Panc1 (cell line): Measurements from ENCODE around the gene TMEM271. TPM values are rescaled to one million over a fixed set of nuclear protein-coding genes. Genes with fewer than 3 reads are reported as not detected.

Experiments used
- ATAC-seq: fragments of 200-7000 bp; cut with Tn5 transposase; 2 replicates; pipeline ENCODE4 v1.9.1; 2020; ENCODE audit warnings: mild to moderate bottlenecking, moderate library complexity
- BruUV-seq: library from RNA; stranded (reverse); fragments of 400-500 nt; replicated peaks from 2 replicates; lab custom pipeline; 2021; lab: Mats Ljungman, UMichigan
- CTCF ChIA-PET: fragments of 300-600 bp; sonication (Branson Sonifier 250); formaldehyde crosslinking; loops from one replicate; lab custom pipeline; 2022; ENCODE audit warnings: antibody characterized with exemption; lab: Charles Lee
- POLR2A ChIA-PET: fragments of 300-600 bp; sonication (Branson Sonifier 250); formaldehyde crosslinking; loops from one replicate; lab custom pipeline; 2022; ENCODE audit warnings: antibody characterized with exemption; lab: Charles Lee
- DNase-seq: peaks from one replicate; pipeline ENCODE4 v3.0.0-alpha.2; 2010; ENCODE audit warnings: low read depth, low spot score
- H3K27ac ChIP-seq: 2 replicates; pipeline ENCODE4 v1.5.1; 2011; ENCODE audit warnings: mild to moderate bottlenecking, low read length, inconsistent platforms
- H3K27me3 ChIP-seq: fragments of 200-500 bp; sonication (Bioruptor generic); 2 replicates; pipeline ENCODE4 v1.6.0; 2014; ENCODE audit warnings: low read length, inconsistent platforms; ENCODE audit not compliant: control insufficient read depth, insufficient read depth
- H3K36me3 ChIP-seq: fragments of 200-500 bp; sonication (Bioruptor generic); 2 replicates; pipeline ENCODE4 v1.5.1; 2014; ENCODE audit warnings: inconsistent platforms, mild to moderate bottlenecking, low read length, moderate library complexity; ENCODE audit not compliant: control insufficient read depth, insufficient read depth
- H3K4me1 ChIP-seq: 2 replicates; pipeline ENCODE4 v1.5.1; 2011; ENCODE audit warnings: inconsistent platforms, mild to moderate bottlenecking, low read length, moderate library complexity; ENCODE audit not compliant: control insufficient read depth, insufficient read depth
- H3K4me3 ChIP-seq, 2 experiments: 2 replicates each; pipeline ENCODE4 v1.5.1; 2011 to 2012; ENCODE audit warnings: low read depth in 2 of 2, low read length in 2 of 2, mild to moderate bottlenecking in 2 of 2, inconsistent platforms in 1 of 2, moderate library complexity in 1 of 2
- H3K9me3 ChIP-seq: fragments of 200-500 bp; sonication (Bioruptor generic); 2 replicates; pipeline ENCODE4 v1.5.1; 2014; ENCODE audit warnings: low read depth, mild to moderate bottlenecking, inconsistent platforms, low read length, moderate library complexity; ENCODE audit not compliant: control insufficient read depth, insufficient read depth
- POLR2AphosphoS5 ChIP-seq: IDR thresholded peaks from 2 replicates; pipeline ENCODE4 v1.6.1; 2012; ENCODE audit warnings: mild to moderate bottlenecking, low read depth, low read length, moderate library complexity
- SIN3A ChIP-seq: IDR thresholded peaks from 2 replicates; pipeline ENCODE4 v1.6.1; 2012; ENCODE audit warnings: low read depth, mild to moderate bottlenecking, low read length, moderate library complexity, borderline replicate concordance; ENCODE audit not compliant: insufficient read depth
- TCF7L2 ChIP-seq: IDR thresholded peaks from 2 replicates; pipeline ENCODE4 v1.6.1; 2011; ENCODE audit warnings: mild to moderate bottlenecking, low read depth, low read length, inconsistent platforms
- in situ Hi-C: cut with HindIII; loops from 2 replicates; pipeline ENCODE4 v1.10.0; 2016; ENCODE audit warnings: low sequenced_read_pairs, low pct_unique_long_range_greater_than_20kb
- intact Hi-C: fragments of 100-400 bp; cut with micrococcal nuclease; formaldehyde crosslinking; loops from one replicate; pipeline ENCODE4 v1.10.0; 2022; ENCODE audit not compliant: unreplicated experiment
- total RNA-seq: library from RNA; stranded (reverse); gene quantifications from one replicate; pipeline ENCODE4 v1.2.1, GENCODE V29; 2021; ENCODE audit not compliant: unreplicated experiment
- TF ChIP-seq, protein P1 (sequence below): fragments of 450-650 bp; IDR thresholded peaks from 2 replicates; pipeline ENCODE4 v1.5.1; 2017; ENCODE audit warnings: mild to moderate bottlenecking
- TF ChIP-seq, protein P2 (sequence below), 2 experiments: IDR thresholded peaks; 2 replicates each; pipeline ENCODE4 v1.6.1; 2011 to 2012; ENCODE audit warnings: low read depth in 2 of 2, control low read depth in 1 of 2, low read length in 1 of 2, mild to moderate bottlenecking in 1 of 2, moderate library complexity in 1 of 2; ENCODE audit not compliant: insufficient read depth in 1 of 2

Gene TMEM271
- total RNA-seq, 1 experiment from 2014 or later = not detected

DNA sequence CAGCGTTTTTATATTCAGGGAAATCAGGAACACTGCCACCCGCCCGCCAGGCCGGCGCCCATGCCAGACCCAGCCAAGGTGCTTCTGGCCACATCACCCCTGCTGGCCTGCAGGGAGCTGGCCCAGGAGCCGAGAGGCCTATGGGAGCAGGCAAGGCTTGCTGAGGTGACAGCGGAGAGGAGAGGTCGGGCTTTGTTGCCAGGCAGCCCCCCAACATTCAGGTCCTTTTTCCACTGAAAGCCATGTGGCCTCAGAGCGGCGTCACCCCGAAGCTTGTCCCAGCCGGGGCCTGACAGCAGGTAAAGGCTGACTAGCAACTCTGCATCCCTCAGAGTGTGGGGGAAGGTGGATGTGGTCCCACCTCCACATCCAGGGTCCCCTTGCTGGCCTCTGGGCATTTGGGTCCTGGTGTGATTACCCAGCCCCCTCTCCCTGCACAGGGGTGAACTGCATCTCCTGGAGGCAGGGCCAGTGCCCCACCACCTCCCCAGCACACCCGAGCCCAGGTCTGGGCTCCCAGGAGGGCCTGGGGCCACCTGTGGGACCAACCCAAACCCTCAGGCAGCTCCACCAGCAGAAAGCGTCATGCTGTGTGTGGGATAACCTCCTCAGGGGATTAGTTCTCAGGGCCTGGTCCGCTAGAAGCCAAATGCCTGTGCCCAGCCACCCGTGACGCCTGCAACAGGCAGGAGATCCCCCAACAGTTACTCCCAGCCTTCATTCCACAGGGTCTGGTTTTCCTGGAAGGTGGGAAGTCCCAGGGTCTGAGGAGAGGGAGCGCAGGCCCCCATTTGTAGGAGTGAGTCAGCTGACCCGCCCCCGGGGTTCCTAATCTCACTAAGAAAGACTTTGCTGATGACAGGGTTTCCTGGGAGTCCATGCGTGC lies 48.9 kb upstream of the TMEM271 start, which contains the start of gene PDE6B:
TSS of gene PDE6B (plus strand) at position 869 of the 886 bp plus-strand sequence. CDS start 54 bp downstream, outside the sequence.
- in situ Hi-C loops (no loop called here), intact Hi-C loops (no loop called here)
- H3K36me3 ChIP-seq = no peaks in the 10 kb centered on the region
- TF ChIP-seq SIN3A (no peak), POLR2AphosphoS5 (no peak), TCF7L2 (no peak)
- TF ChIP-seq, protein P1, sequence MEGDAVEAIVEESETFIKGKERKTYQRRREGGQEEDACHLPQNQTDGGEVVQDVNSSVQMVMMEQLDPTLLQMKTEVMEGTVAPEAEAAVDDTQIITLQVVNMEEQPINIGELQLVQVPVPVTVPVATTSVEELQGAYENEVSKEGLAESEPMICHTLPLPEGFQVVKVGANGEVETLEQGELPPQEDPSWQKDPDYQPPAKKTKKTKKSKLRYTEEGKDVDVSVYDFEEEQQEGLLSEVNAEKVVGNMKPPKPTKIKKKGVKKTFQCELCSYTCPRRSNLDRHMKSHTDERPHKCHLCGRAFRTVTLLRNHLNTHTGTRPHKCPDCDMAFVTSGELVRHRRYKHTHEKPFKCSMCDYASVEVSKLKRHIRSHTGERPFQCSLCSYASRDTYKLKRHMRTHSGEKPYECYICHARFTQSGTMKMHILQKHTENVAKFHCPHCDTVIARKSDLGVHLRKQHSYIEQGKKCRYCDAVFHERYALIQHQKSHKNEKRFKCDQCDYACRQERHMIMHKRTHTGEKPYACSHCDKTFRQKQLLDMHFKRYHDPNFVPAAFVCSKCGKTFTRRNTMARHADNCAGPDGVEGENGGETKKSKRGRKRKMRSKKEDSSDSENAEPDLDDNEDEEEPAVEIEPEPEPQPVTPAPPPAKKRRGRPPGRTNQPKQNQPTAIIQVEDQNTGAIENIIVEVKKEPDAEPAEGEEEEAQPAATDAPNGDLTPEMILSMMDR = no peak
- TF ChIP-seq, protein P2, sequence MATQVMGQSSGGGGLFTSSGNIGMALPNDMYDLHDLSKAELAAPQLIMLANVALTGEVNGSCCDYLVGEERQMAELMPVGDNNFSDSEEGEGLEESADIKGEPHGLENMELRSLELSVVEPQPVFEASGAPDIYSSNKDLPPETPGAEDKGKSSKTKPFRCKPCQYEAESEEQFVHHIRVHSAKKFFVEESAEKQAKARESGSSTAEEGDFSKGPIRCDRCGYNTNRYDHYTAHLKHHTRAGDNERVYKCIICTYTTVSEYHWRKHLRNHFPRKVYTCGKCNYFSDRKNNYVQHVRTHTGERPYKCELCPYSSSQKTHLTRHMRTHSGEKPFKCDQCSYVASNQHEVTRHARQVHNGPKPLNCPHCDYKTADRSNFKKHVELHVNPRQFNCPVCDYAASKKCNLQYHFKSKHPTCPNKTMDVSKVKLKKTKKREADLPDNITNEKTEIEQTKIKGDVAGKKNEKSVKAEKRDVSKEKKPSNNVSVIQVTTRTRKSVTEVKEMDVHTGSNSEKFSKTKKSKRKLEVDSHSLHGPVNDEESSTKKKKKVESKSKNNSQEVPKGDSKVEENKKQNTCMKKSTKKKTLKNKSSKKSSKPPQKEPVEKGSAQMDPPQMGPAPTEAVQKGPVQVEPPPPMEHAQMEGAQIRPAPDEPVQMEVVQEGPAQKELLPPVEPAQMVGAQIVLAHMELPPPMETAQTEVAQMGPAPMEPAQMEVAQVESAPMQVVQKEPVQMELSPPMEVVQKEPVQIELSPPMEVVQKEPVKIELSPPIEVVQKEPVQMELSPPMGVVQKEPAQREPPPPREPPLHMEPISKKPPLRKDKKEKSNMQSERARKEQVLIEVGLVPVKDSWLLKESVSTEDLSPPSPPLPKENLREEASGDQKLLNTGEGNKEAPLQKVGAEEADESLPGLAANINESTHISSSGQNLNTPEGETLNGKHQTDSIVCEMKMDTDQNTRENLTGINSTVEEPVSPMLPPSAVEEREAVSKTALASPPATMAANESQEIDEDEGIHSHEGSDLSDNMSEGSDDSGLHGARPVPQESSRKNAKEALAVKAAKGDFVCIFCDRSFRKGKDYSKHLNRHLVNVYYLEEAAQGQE (IDR thresholded peaks at IDR 0.05; ENCODE audit: insufficient read depth in 1 of 2, low read depth in 2 of 2, low read length in 1 of 2) = no peak
- BruUV-seq = no TSS peak
- H3K4me1 ChIP-seq = no peaks in the 10 kb centered on the region
- no peaks in the 10 kb centered on the region for H3K9me3 ChIP-seq
- ATAC-seq (no peak), DNase-seq (no peak)
- CTCF ChIA-PET = interaction anchor here (0.6 kb wide), 1 partner anchor 13 kb away, joined by 3 read pairs; no protein-coding TSS in a partner anchor
- H3K27ac ChIP-seq = no peak within 1 kb of the TSS
- POLR2A ChIA-PET = no interaction called here
- no peak within 1 kb of the TSS for H3K4me3 ChIP-seq
- H3K27me3 ChIP-seq = no peaks in the 10 kb centered on the region; the same call in 1 of the 2 replicates

DNA sequence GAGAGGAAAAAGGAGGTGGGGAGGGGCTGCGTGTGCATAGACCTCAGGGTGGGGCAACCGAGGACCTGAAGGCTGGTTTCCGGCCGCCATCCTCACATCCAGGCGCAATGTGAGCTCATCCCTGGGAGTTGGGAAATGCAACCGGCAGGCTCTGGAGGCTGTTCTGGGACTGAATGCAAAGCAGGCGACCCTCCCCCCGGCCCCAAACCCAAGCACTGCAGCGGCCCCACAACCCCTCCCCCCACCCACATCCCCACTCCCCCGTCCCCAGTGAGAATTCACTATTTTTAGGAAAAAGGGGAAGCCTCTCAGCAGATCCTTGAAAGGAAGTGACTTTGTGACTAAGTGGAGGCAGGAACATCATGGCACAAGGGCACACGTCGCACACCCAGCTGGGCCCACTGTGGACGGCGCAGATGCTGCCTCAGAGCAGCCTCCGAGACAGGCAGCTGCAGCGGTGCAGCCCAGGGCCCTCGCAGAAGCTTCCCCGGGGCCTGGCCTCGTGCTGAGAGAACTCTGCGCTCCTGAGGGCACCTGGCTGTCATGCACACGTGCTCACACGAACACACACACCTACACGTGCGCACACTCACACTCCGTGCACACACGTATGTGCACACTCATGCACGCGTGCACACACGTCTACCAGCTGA lies 47.9 kb upstream of the TMEM271 start:
- no TSS peak for BruUV-seq
- ATAC-seq (no peak), DNase-seq (no peak)
- intact Hi-C loops = no loop called here
- TF ChIP-seq POLR2AphosphoS5 (no peak), TCF7L2 (no peak)
- ChIA-PET CTCF (interaction anchor here (0.6 kb wide), 1 partner anchor 13 kb away, joined by 3 read pairs; no protein-coding TSS in a partner anchor), POLR2A (no interaction called here)
- Histone ChIP-seq H3K4me1 (no peaks in the 10 kb centered on the region), H3K27me3 (no peaks in the 10 kb centered on the region; the same call in 1 of the 2 replicates), H3K27ac (no peak overlapping the region), H3K36me3 (no peaks in the 10 kb centered on the region), H3K4me3 (no peak overlapping the region), H3K9me3 (no peaks in the 10 kb centered on the region)
- in situ Hi-C loops = no loop called here
